Esophagus muscularis mucosa (tissue), 4 donors: ENCODE results near the gene PDE4D.

Source experiments
- CTCF ChIP-seq, 3 experiments: fragments of 200-600 bp in 2 of 3; fragments of 450-650 bp in 1 of 3; sonication (generic) in 2 of 3; IDR thresholded peaks; one replicate each; pipeline ENCODE4 v1.5.1; 2017 to 2019; ENCODE audit warnings: antibody characterized with exemption in 3 of 3, mild to moderate bottlenecking in 2 of 3, moderate library complexity in 1 of 3
- EP300 ChIP-seq: sonication (generic); formaldehyde crosslinking; IDR thresholded peaks from one replicate; pipeline ENCODE4 v1.6.1; 2017; ENCODE audit warnings: antibody characterized with exemption
- POLR2A ChIP-seq: fragments of 450-650 bp; IDR thresholded peaks from one replicate; pipeline ENCODE4 v1.6.1; 2017; ENCODE audit warnings: antibody characterized with exemption, moderate library complexity, mild to moderate bottlenecking, low read depth
- POLR2AphosphoS5 ChIP-seq, 2 donors: sonication (generic); formaldehyde crosslinking; IDR thresholded peaks; one replicate each; pipeline ENCODE4 v1.6.1; 2017; ENCODE audit warnings: antibody characterized with exemption in 2 of 2

- no peak for TF ChIP-seq POLR2AphosphoS5 (IDR thresholded peaks at IDR 0.05)
- no peak for TF ChIP-seq POLR2A
- no peak for TF ChIP-seq CTCF (IDR thresholded peaks at IDR 0.05)
- no peak for TF ChIP-seq EP300
Observed at GRCh38 chr5:59134471-59135163, 758.9 kb downstream of the PDE4D start.
